HG03196 (cell line): Measurements from ENCODE around the gene ATP4A.

Experiments used
- ATAC-seq: cut with Tn5 transposase; IDR thresholded peaks from one replicate; pipeline ENCODE4 v1.9.1; 2021; ENCODE audit not compliant: unreplicated experiment

Gene ATP4A

DNA sequence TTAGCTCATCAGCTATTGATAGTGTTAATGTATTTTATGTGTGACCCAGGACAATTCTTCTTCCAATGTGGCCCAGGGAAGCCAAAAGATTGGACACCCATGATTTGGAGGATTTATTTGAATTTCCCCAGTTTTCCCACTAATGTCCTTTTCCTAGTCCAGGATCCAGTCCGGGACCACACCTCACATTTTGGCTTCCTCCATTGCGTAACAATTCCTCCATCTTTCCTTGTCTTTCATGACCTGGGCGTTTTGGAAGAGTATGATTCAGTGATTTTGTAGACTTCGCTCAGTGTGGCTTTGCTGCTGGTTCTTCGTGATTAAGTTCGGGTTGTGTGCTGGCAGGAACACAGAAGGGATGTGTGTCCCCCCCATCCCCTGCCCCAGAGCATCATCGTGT is 3.3 kb upstream of the ATP4A start:
- ATAC-seq: no peak

- no peak for ATAC-seq
Observed at GRCh38 chr19:35565016-35565856, 1.8 kb upstream of the ATP4A start.

- ATAC-seq: no peak
Observed at GRCh38 chr19:35562776-35563175, 682 bp downstream of the ATP4A start.

GRCh38 chr19:35562336-35562735 is 1.1 kb downstream of the ATP4A start:
- no peak for ATAC-seq

DNA sequence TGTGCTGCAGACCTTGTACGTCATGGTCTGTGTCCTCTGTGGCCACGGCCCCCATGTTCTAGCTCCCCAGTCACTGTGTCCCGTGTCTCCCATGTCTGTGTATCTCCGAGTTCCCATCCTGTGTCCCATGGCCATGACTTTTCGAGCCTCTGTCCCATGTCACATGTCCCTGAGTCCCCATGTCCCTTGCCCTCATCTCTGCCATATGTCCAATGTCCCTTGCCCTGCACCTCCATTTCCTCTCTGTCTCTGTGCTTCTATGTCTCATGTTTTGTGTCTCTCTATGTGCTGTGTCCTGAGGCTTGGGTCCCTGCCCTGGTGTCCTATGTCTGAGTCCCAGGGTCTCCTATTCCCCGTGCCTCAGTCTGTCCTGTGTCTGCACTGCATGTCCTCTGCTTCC is 2.0 kb downstream of the ATP4A start:
- ATAC-seq: no peak

GRCh38 chr19:35560677-35561076 is 2.8 kb downstream of the ATP4A start:
- no peak for ATAC-seq

- no peak for ATAC-seq
Observed at GRCh38 chr19:35560271-35560670, 3.2 kb downstream of the ATP4A start.

DNA sequence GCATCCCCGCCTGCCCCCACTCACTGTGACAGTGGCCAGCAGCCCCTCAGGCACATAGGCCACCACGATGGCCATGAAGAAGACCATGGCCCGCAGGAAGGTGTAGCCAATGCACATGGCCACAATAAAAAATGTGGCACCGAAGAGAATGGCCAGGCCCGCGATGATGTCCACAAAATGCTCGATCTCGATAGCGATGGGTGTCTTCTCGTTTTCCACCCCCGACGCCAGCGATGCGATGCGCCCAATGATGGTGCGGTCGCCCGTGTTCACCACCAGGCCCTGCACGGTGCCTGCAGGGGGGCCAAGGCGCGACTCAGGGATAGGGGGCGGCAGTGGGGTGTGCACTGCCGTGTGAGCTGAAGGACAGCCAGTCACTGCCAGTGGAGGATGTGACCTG is 3.7 kb downstream of the ATP4A start:
- ATAC-seq: no peak

- no peak for ATAC-seq
Observed at GRCh38 chr19:35559281-35559659, 4.2 kb downstream of the ATP4A start.

DNA sequence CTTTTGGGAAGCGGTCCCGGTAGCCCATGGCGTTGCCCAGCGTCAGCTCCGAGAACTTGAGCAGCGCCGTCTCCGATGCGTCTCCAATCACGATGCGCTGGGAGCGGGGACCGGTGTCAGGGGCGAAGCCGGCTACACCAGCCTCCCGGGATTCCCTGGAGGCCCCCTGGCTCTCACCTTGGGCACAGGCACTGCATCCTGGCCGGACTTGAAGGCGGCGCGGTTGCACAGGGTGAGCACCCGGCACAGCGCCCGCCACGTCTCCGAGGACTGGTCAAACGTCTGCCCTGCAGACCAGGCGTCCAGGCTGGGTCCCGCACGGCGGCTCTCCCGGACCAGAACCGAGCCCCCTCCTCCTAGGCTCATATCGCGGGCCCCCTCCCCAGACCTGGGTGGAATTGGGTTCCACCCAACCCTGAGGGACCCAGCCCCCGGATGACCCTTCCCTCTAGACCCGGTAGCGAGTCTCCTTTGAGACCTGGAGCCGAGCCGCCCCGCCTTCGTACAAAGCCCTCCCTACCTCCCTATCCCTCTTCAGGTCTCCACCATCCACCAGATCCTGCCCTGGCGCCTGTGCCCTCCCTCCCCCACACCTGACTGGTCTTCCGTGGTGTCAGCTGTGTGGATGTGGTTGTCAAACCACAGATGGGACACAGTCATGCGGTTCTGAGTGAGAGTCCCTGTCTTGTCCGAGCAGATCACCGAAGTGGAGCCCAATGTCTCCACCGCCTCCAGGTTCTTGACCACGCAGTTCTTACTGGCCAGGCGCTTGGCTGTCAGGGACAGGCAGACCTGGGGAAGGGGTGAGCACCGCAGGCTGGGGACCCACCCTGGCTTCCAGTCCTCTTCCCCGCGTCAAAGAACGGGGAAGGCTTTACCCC is 4.8 kb downstream of the ATP4A start:
- ATAC-seq: no peak

- no peak for ATAC-seq
Observed at GRCh38 chr19:35557539-35558399, 5.7 kb downstream of the ATP4A start.

- no peak for ATAC-seq
Observed at GRCh38 chr19:35556846-35557538, 6.5 kb downstream of the ATP4A start.

GRCh38 chr19:35556025-35556590 is 7.3 kb downstream of the ATP4A start:
- no peak for ATAC-seq

GRCh38 chr19:35555301-35556005 is 8.0 kb downstream of the ATP4A start:
- ATAC-seq: no peak

DNA sequence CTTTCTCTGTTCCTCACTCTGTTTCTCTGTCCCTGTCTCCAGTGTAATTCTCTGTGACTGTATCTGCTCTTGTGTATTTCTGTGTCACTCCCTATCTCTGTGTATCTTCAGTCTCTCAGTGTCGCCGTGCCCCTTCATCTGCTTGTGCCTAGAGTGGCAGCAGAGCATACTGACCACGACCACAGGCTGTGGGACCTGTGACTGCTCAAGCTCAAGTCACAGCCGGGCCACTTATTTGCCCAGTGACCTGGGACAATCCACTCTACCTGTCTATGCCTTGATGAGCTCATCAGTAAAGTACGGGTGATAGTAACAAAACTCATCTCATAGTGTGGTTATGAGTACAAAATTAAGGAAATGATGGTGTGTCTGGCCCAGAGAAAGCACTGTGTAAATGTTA is 9.4 kb downstream of the ATP4A start:
- ATAC-seq: no peak

DNA sequence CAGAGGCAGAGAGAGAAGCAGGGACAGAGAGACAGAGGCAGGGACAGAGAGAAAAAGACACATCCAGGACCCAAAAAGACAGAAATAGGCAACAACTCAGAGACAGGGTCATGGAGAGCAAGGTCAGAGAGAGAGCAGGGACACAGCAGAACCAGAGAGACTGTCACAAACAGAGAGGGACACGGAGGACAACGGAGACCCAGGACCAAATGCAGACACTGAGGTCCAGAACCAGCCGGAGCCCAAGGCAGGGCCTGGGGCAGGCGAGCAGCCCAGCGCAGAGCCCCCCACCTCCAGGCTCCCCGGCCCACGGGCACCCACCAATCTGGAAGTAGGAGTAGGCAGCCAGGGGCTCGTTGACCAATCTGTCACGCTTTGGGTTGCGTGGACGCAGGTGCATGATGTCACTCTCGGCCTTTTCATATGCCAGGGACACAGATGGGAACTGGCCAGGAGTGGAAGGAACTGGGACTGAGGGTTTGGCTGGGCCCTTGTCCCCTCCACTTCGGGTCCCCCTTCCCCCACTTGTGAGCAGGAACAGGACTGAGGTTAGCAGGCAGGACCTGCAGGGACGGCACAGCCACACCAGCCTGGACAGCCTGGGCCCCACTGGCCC is 10.0 kb downstream of the ATP4A start:
- ATAC-seq: no peak

DNA sequence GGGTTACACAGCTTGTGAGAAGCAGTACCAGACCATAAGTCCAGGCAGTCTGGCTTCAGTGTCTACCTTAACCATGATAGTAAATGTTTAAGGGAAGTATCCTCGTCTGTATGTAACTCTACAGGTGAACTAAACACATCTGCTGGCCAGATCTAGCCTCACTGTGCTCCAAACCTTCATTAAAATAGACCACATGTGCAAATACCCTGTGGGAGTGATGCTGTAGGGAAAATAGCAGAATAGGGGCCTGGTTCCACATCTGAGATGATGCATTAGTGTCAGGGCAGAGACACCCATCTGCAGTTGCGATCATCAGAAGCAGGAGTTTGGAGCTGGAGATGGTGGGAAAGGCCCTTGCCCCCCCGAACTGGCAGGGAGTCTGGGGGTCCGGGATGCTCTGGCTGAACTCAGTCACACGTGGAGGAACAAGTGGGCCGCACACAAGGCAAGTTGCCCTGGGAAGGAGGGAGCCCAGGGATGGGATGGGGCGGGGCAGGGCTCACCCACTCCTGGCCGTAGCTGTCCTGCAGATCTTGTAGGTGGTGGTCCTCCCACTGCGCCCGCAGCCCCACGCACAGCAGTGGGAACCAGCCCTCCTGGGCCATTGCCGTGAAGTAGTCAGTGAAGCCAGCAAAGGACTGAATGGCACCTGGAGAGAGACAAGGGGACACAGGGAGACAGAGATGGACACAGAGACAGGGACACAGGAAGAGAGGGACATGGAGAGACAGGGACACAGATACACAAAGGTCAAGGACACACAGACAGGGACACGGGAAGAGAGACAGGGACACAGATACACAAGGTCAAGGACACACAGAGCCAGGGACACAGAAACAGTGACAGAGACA is 10.7 kb downstream of the ATP4A start:
- no peak for ATAC-seq

DNA sequence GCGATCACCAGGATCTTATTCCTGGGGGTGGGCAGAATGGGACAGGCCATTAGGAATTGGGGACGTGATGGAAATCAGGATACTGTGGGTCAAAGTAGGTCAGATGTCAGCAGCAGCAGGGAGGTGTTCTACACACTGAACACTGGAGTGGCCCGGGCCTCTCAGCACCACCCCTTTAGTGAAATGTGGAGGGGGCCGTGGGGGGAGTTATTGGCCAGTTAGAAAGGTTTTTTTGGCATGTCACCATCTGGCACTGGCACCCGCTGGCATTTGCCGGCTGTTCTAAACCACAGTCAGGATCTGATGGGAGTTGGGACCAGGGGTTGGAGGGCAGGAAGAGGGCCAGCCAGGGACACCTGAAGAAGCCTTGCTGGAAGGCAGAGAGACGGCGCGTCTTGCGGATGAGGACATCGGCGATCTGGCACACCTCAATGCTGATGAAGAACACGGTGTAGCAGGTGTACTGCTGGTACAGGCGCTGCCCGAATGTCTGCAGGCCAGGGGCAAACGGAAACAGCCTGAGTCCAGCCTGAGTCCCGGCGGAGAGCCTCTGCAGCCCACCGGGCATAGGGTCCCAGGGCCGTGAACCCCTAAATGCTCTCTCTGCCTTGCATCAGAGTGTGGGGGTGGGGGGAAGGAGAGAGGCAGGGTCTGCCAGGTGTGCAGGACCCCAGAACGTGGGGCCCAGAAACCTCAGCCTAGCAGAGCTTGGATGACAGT is 12.2 kb downstream of the ATP4A start:
- no peak for ATAC-seq
